Sigmoid colon (tissue), 3 donors: ENCODE results near the gene GCNT2.

Source experiments
- POLR2A ChIP-seq, 2 donors: fragments of 450-650 bp; IDR thresholded peaks; one replicate each; pipeline ENCODE4 v1.6.1; 2016; ENCODE audit warnings: antibody characterized with exemption in 2 of 2, mild to moderate bottlenecking in 2 of 2, moderate library complexity in 2 of 2
- TF ChIP-seq, protein P1 (sequence below), 4 experiments: fragments of 450-650 bp in 3 of 4; fragments of 200-600 bp in 1 of 4; IDR thresholded peaks; one replicate each; pipeline ENCODE4 v1.5.1; 2016 to 2019; ENCODE audit warnings: antibody characterized with exemption in 4 of 4, mild to moderate bottlenecking in 3 of 4, moderate library complexity in 2 of 4

DNA sequence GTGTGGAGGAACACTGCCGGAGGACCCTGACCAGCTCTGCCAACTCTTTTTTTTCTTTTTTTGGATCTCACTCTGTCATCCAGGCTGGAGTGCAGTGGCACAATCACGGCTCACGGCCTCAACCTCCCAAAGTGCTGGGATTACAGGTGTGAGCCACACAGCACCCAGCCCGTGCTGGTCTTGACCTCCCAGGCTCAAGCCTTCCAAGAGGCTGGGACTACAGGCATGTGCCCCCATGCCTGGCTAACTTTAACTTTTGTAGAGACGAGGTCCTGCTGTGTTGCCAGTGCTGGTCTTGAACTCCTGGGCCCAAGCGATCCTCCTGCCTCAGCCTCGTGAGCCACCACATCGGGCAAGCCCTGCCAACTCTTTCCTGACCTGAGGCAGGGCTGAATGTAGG lies 11.2 kb downstream of the GCNT2 start:
- no peak for TF ChIP-seq POLR2A (IDR thresholded peaks at IDR 0.05)
- TF ChIP-seq, protein P1, sequence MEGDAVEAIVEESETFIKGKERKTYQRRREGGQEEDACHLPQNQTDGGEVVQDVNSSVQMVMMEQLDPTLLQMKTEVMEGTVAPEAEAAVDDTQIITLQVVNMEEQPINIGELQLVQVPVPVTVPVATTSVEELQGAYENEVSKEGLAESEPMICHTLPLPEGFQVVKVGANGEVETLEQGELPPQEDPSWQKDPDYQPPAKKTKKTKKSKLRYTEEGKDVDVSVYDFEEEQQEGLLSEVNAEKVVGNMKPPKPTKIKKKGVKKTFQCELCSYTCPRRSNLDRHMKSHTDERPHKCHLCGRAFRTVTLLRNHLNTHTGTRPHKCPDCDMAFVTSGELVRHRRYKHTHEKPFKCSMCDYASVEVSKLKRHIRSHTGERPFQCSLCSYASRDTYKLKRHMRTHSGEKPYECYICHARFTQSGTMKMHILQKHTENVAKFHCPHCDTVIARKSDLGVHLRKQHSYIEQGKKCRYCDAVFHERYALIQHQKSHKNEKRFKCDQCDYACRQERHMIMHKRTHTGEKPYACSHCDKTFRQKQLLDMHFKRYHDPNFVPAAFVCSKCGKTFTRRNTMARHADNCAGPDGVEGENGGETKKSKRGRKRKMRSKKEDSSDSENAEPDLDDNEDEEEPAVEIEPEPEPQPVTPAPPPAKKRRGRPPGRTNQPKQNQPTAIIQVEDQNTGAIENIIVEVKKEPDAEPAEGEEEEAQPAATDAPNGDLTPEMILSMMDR (IDR thresholded peaks at IDR 0.05): no peak
